GM13977 (cell line): ENCODE data around the gene STARD3.

ENCODE experiments used
- DNase-seq: peaks from one replicate; pipeline ENCODE4 v3.0.0; 2012; ENCODE audit warnings: low spot score
- CTCF ChIP-seq: IDR thresholded peaks from 2 replicates; pipeline ENCODE4 v1.5.1; 2012; ENCODE audit warnings: mild to moderate bottlenecking, control low read depth; ENCODE audit not compliant: insufficient read depth; ENCODE audit errors: extremely low read depth, missing control alignments
- in situ Hi-C: fragments of 300-500 bp; cut with MboI; formaldehyde crosslinking; loops from one replicate; pipeline ENCODE4 v1.12.0; 2022; ENCODE audit warnings: low sequenced_read_pairs, low pct_unique_long_range_greater_than_20kb, mixed read lengths, inconsistent platforms; ENCODE audit not compliant: unreplicated experiment

Gene STARD3

GRCh38 chr17:39611401-39612112, 25.4 kb upstream of the STARD3 start:
- in situ Hi-C loops, result no loop called here
- no peak for DNase-seq
- no peak for TF ChIP-seq CTCF

GRCh38 chr17:39612291-39612894, 24.6 kb upstream of the STARD3 start:
- TF ChIP-seq CTCF, result no peak
- DNase-seq, result no peak
- in situ Hi-C loops, result no loop called here

GRCh38 chr17:39612935-39613464, 23.9 kb upstream of the STARD3 start:
- in situ Hi-C loops, result no loop called here
- TF ChIP-seq CTCF, result no peak
- no peak for DNase-seq

- no peak for TF ChIP-seq CTCF
- no peak for DNase-seq
- in situ Hi-C loops, result no loop called here
Observed at GRCh38 chr17:39614545-39615157, 22.3 kb upstream of the STARD3 start.

GRCh38 chr17:39615434-39615833, 21.5 kb upstream of the STARD3 start:
- in situ Hi-C loops, result no loop called here
- no peak for DNase-seq
- no peak for TF ChIP-seq CTCF

GRCh38 chr17:39617100-39617445, 19.9 kb upstream of the STARD3 start:
- in situ Hi-C loops, result no loop called here
- DNase-seq, result no peak
- TF ChIP-seq CTCF, result no peak
